ENCODE measurements around the gene CSMD2.

CSMD2 gene

GRCh38 chr1:33864460-33865389 is 300.3 kb downstream of the CSMD2 start:
- no peaks in the 10 kb centered on the region for H3K4me1 ChIP-seq (ENCODE audit: low read length)
- no peak overlapping the region for H3K4me3 ChIP-seq (ENCODE audit: low read length)
- H2AFZ ChIP-seq (ENCODE audit: low read depth, low read length): no peak overlapping the region
- no peak overlapping the region for H3K4me2 ChIP-seq (ENCODE audit: low read length)
- H3K27me3 ChIP-seq (ENCODE audit: low read depth, low read length): 0 out of 2 replicates have a peak, but pooled peaks cover 3% of the 10 kb centered on the region
- no peak overlapping the region for H3K27ac ChIP-seq (ENCODE audit: low read length)
- H3K9me3 ChIP-seq (ENCODE audit: insufficient read depth, low read length): no peaks in the 10 kb centered on the region
- no peaks in the 10 kb centered on the region for H3K79me2 ChIP-seq (ENCODE audit: low read length)
- TF ChIP-seq EZH2phosphoT487 (IDR thresholded peaks at IDR 0.05; ENCODE audit: low read depth) (no peak), CTCF (IDR thresholded peaks at IDR 0.05; ENCODE audit: low read depth, low read length) (no peak)
- H3K9ac ChIP-seq (ENCODE audit: low read length): no peak overlapping the region
- no peaks in the 10 kb centered on the region for H4K20me1 ChIP-seq (ENCODE audit: insufficient read depth, low read length)
- no peaks in the 10 kb centered on the region for H3K36me3 ChIP-seq (replicated peaks; ENCODE audit: low read depth, low read length)

- Histone ChIP-seq H3K9ac (ENCODE audit: low read length) (no peak within 1 kb of the TSS), H3K4me1 (ENCODE audit: low read length) (no peaks in the 10 kb centered on the region), H3K36me3 (replicated peaks; ENCODE audit: low read depth, low read length) (no peaks in the 10 kb centered on the region), H4K20me1 (ENCODE audit: insufficient read depth, low read length) (no peaks in the 10 kb centered on the region), H3K9me3 (ENCODE audit: insufficient read depth, low read length) (no peaks in the 10 kb centered on the region), H3K27ac (ENCODE audit: low read length) (no peak within 1 kb of the TSS), H3K27me3 (ENCODE audit: low read depth, low read length) (0 out of 2 replicates have a peak, but pooled peaks cover 3% of the 10 kb centered on the region), H3K4me3 (ENCODE audit: low read length) (no peak within 1 kb of the TSS), H3K4me2 (ENCODE audit: low read length) (no peak within 1 kb of the TSS), H2AFZ (ENCODE audit: low read depth, low read length) (no peak within 1 kb of the TSS), H3K79me2 (ENCODE audit: low read length) (no peaks in the 10 kb centered on the region)
- no peak for TF ChIP-seq CTCF (IDR thresholded peaks at IDR 0.05; ENCODE audit: low read depth, low read length)
- no peak for TF ChIP-seq EZH2phosphoT487 (IDR thresholded peaks at IDR 0.05; ENCODE audit: low read depth)
These were observed 301.3 kb downstream of the CSMD2 start, which contains the start of gene HMGB4 for GRCh38 chr1:33863779-33864178. Gene HMGB4, plus strand, starts transcription at chr1:33864079. Its CDS starts 113 bp downstream, at chr1:33864192.

- no peak overlapping the region for H3K27ac ChIP-seq (ENCODE audit: low read length)
- no peaks in the 10 kb centered on the region for H4K20me1 ChIP-seq (ENCODE audit: insufficient read depth, low read length)
- H3K4me2 ChIP-seq (ENCODE audit: low read length): no peak overlapping the region
- H3K36me3 ChIP-seq (replicated peaks; ENCODE audit: low read depth, low read length): no peaks in the 10 kb centered on the region
- TF ChIP-seq CTCF (IDR thresholded peaks at IDR 0.05; ENCODE audit: low read depth, low read length) (no peak), EZH2phosphoT487 (IDR thresholded peaks at IDR 0.05; ENCODE audit: low read depth) (no peak)
- no peaks in the 10 kb centered on the region for H3K79me2 ChIP-seq (ENCODE audit: low read length)
- no peak overlapping the region for H3K4me3 ChIP-seq (ENCODE audit: low read length)
- H2AFZ ChIP-seq (ENCODE audit: low read depth, low read length): no peak overlapping the region
- 0 out of 2 replicates have a peak, but pooled peaks cover 3% of the 10 kb centered on the region for H3K27me3 ChIP-seq (ENCODE audit: low read depth, low read length)
- no peaks in the 10 kb centered on the region for H3K4me1 ChIP-seq (ENCODE audit: low read length)
- no peak overlapping the region for H3K9ac ChIP-seq (ENCODE audit: low read length)
- H3K9me3 ChIP-seq (ENCODE audit: insufficient read depth, low read length): no peaks in the 10 kb centered on the region
These were observed 304.4 kb downstream of the CSMD2 start for GRCh38 chr1:33860671-33861070.

GRCh38 chr1:33854091-33854490 is 310.9 kb downstream of the CSMD2 start:
- H3K27me3 ChIP-seq (ENCODE audit: low read depth, low read length): no peaks in the 10 kb centered on the region; the same call in 1 of the 2 replicates
- no peaks in the 10 kb centered on the region for H4K20me1 ChIP-seq (ENCODE audit: insufficient read depth, low read length)
- TF ChIP-seq CTCF (IDR thresholded peaks at IDR 0.05; ENCODE audit: low read depth, low read length) (no peak), EZH2phosphoT487 (IDR thresholded peaks at IDR 0.05; ENCODE audit: low read depth) (no peak)
- H3K36me3 ChIP-seq (replicated peaks; ENCODE audit: low read depth, low read length): no peaks in the 10 kb centered on the region
- H3K27ac ChIP-seq (ENCODE audit: low read length): no peak overlapping the region
- no peak overlapping the region for H2AFZ ChIP-seq (ENCODE audit: low read depth, low read length)
- H3K4me2 ChIP-seq (ENCODE audit: low read length): no peak overlapping the region
- H3K9me3 ChIP-seq (ENCODE audit: insufficient read depth, low read length): no peaks in the 10 kb centered on the region
- no peaks in the 10 kb centered on the region for H3K79me2 ChIP-seq (ENCODE audit: low read length)
- no peaks in the 10 kb centered on the region for H3K4me1 ChIP-seq (ENCODE audit: low read length)
- no peak overlapping the region for H3K4me3 ChIP-seq (ENCODE audit: low read length)
- H3K9ac ChIP-seq (ENCODE audit: low read length): no peak overlapping the region
